ENCODE measurements around the gene C19orf47.

C19orf47 gene

DNA sequence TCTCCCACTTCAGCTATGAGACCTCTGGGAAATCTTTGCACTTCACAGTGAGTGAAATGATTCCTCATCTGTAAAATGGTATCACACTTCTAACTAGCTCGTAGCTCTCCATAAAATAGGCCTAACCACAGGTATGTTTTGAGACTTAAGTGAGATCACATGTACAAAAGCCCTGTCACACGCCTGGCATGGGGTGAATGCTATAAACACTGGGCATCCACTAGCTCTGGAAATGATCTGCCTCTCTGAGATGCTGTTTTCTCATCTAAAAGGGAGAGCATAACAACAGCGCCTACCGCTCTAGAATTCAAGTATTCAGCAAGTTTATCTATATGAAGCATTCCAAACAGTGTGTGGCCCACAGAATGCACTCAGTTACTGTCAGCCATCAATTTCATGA lies 65.3 kb downstream of the C19orf47 start:
- H3K4me1 ChIP-seq (ENCODE audit: low read length), result peaks cover 29% of the 10 kb centered on the region
- peaks cover 72% of the 10 kb centered on the region for H3K79me2 ChIP-seq (ENCODE audit: low read length)
- H4K20me1 ChIP-seq (ENCODE audit: insufficient read depth, low read length), result peaks cover 61% of the 10 kb centered on the region
- no peak overlapping the region for H2AFZ ChIP-seq (ENCODE audit: low read depth, low read length)
- H3K9ac ChIP-seq (ENCODE audit: low read length), result no peak overlapping the region
- H3K9me3 ChIP-seq (ENCODE audit: insufficient read depth, low read length), result no peaks in the 10 kb centered on the region
- no peak overlapping the region for H3K4me3 ChIP-seq (ENCODE audit: low read length)
- no peak overlapping the region for H3K4me2 ChIP-seq (ENCODE audit: low read length)
- H3K36me3 ChIP-seq (replicated peaks; ENCODE audit: low read depth, low read length), result peaks cover 9% of the 10 kb centered on the region
- no peaks in the 10 kb centered on the region for H3K27me3 ChIP-seq (ENCODE audit: low read depth, low read length)
- H3K27ac ChIP-seq (ENCODE audit: low read length), result no peak overlapping the region
- TF ChIP-seq, protein P1, sequence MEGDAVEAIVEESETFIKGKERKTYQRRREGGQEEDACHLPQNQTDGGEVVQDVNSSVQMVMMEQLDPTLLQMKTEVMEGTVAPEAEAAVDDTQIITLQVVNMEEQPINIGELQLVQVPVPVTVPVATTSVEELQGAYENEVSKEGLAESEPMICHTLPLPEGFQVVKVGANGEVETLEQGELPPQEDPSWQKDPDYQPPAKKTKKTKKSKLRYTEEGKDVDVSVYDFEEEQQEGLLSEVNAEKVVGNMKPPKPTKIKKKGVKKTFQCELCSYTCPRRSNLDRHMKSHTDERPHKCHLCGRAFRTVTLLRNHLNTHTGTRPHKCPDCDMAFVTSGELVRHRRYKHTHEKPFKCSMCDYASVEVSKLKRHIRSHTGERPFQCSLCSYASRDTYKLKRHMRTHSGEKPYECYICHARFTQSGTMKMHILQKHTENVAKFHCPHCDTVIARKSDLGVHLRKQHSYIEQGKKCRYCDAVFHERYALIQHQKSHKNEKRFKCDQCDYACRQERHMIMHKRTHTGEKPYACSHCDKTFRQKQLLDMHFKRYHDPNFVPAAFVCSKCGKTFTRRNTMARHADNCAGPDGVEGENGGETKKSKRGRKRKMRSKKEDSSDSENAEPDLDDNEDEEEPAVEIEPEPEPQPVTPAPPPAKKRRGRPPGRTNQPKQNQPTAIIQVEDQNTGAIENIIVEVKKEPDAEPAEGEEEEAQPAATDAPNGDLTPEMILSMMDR (IDR thresholded peaks at IDR 0.05; ENCODE audit: low read depth, low read length), result no peak
- TF ChIP-seq EZH2phosphoT487 (IDR thresholded peaks at IDR 0.05; ENCODE audit: low read depth), result no peak

DNA sequence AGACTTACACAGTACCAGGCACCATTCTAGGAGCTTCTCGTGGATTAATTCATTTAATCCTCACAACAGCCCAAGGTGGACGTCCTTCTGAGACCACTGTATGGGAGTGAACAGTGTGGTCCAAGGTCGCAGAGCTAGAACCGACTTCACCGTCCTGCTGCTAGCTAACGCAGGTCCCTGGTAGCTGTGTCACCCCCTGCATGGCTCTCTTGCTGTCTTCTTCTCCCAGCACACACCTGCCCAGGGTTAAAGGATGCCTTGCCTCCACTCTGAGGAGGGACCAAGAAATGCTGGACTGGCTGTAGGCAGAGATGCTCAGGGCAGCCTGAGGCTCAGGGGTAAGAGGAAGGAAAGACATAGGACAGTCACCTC lies 66.0 kb downstream of the C19orf47 start:
- no peak overlapping the region for H3K27ac ChIP-seq (ENCODE audit: low read length)

DNA sequence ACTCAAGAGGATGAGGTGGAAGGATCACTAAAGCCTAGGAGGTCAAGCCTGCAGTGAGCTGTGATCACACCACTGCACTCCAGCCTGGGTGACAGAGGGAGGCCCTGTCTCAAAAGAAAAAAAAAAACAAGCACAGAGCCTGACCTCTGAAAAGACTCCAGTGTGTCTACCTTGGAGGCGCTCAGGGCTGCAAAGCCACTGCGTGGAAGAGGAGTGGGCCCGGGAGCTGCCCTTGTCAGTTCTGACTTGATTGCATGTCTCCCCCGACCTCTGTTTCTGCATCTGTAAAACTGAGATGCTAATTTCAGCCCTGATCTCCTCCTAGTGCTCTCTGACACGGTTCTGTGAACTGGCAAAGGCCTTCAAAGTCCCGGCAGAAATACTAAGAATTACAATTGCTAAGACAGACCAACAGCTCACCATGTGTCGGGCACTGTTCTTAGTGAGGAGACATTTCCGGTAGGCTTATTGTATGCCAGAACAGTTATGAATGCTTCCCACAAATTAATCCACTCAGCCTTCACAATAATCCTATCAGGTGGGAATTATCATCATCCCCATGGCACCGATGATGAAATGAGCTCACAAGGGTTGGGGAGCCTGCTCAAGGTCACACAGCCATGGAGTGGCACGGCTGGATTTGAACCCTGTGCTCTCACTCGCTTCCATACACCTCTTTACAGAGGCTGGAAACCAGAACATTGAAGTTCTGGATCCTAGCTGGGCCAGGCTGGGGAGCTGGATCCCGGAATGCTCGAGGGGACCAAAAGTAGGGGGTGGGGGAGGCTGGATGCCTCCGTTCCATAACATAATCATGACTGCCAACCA lies 66.6 kb downstream of the C19orf47 start:
- Histone ChIP-seq H3K4me2 (ENCODE audit: low read length) (no peak overlapping the region), H3K4me3 (ENCODE audit: low read length) (no peak overlapping the region)

More for the DNA sequence above, 66.0 kb downstream of the C19orf47 start:
- no peaks in the 10 kb centered on the region for H3K9me3 ChIP-seq (ENCODE audit: insufficient read depth, low read length)
- H3K79me2 ChIP-seq (ENCODE audit: low read length), result peaks cover 79% of the 10 kb centered on the region
- peaks cover 29% of the 10 kb centered on the region for H3K4me1 ChIP-seq (ENCODE audit: low read length)
- H4K20me1 ChIP-seq (ENCODE audit: insufficient read depth, low read length), result peaks cover 68% of the 10 kb centered on the region
- H3K36me3 ChIP-seq (replicated peaks; ENCODE audit: low read depth, low read length), result peaks cover 9% of the 10 kb centered on the region
- TF ChIP-seq EZH2phosphoT487 (IDR thresholded peaks at IDR 0.05; ENCODE audit: low read depth), result no peak
- TF ChIP-seq, protein P1 (IDR thresholded peaks at IDR 0.05; ENCODE audit: low read depth, low read length), result no peak
- no peaks in the 10 kb centered on the region for H3K27me3 ChIP-seq (ENCODE audit: low read depth, low read length)
- no peak overlapping the region for H3K4me3 ChIP-seq (ENCODE audit: low read length)
- H2AFZ ChIP-seq (ENCODE audit: low read depth, low read length), result no peak overlapping the region
- no peak overlapping the region for H3K4me2 ChIP-seq (ENCODE audit: low read length)
- no peak overlapping the region for H3K9ac ChIP-seq (ENCODE audit: low read length)

DNA sequence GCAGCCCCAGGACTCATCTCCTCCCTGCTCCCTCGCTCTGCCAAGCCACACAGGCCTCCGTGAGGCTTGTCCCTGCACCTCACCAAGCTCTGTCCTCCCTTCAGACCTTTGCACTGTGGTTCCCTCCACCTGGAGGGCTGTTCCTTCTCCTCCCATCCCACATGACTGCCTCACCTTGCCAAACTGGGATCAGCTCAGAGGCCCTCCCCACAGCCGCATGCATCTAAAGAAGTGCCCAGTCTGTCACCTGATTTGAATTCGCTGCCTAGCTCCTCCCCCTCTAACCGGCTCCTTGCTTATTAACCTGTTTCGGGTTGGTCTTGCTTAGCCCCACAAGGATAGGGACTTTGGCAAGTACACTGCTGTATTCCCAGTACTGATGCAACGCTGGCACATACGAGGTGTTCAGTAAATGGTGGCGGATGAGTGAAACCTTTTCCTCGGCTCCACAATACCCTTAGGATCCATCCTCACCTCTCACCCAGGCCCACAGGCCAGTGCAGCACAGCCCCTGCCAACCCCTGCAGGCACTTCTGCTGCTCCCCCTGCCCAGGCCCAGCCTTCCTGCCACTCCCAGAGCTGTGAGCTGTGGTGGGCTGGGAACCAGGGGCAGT lies 67.5 kb downstream of the C19orf47 start:
- H3K9ac ChIP-seq (ENCODE audit: low read length), result no peak overlapping the region

More for the DNA sequence above, 66.6 kb downstream of the C19orf47 start:
- Histone ChIP-seq H2AFZ (ENCODE audit: low read depth, low read length) (no peak overlapping the region), H3K27me3 (ENCODE audit: low read depth, low read length) (no peaks in the 10 kb centered on the region), H3K9me3 (ENCODE audit: insufficient read depth, low read length) (no peaks in the 10 kb centered on the region), H3K27ac (ENCODE audit: low read length) (no peak overlapping the region), H3K4me1 (ENCODE audit: low read length) (peaks cover 24% of the 10 kb centered on the region), H4K20me1 (ENCODE audit: insufficient read depth, low read length) (peaks cover 74% of the 10 kb centered on the region), H3K36me3 (replicated peaks; ENCODE audit: low read depth, low read length) (peaks cover 9% of the 10 kb centered on the region), H3K9ac (ENCODE audit: low read length) (no peak overlapping the region), H3K79me2 (ENCODE audit: low read length) (peaks cover 85% of the 10 kb centered on the region)
- TF ChIP-seq, protein P1 (IDR thresholded peaks at IDR 0.05; ENCODE audit: low read depth, low read length), result no peak
- TF ChIP-seq EZH2phosphoT487 (IDR thresholded peaks at IDR 0.05; ENCODE audit: low read depth), result no peak

More for the DNA sequence above, 67.5 kb downstream of the C19orf47 start:
- Histone ChIP-seq H3K4me3 (ENCODE audit: low read length) (no peak overlapping the region), H3K4me2 (ENCODE audit: low read length) (no peak overlapping the region), H3K79me2 (ENCODE audit: low read length) (peaks cover 92% of the 10 kb centered on the region), H3K4me1 (ENCODE audit: low read length) (peaks cover 19% of the 10 kb centered on the region), H4K20me1 (ENCODE audit: insufficient read depth, low read length) (peaks cover 76% of the 10 kb centered on the region), H2AFZ (ENCODE audit: low read depth, low read length) (no peak overlapping the region), H3K27ac (ENCODE audit: low read length) (no peak overlapping the region), H3K27me3 (ENCODE audit: low read depth, low read length) (no peaks in the 10 kb centered on the region), H3K9me3 (ENCODE audit: insufficient read depth, low read length) (no peaks in the 10 kb centered on the region), H3K36me3 (replicated peaks; ENCODE audit: low read depth, low read length) (peaks cover 9% of the 10 kb centered on the region)
- TF ChIP-seq EZH2phosphoT487 (IDR thresholded peaks at IDR 0.05; ENCODE audit: low read depth), result no peak
- TF ChIP-seq, protein P1 (IDR thresholded peaks at IDR 0.05; ENCODE audit: low read depth, low read length), result no peak
